HG03103 (cell line): ENCODE measurements around the gene GPN1.
"Not testable (repeated sequence)": the region's sequence is repeated elsewhere in the genome, so short reads cannot be mapped to it uniquely, and the experiment has no call there.

ENCODE experiments used
- ATAC-seq: cut with Tn5 transposase; IDR thresholded peaks from one replicate; pipeline ENCODE4 v1.9.1; 2021; ENCODE audit warnings: low read depth; ENCODE audit not compliant: unreplicated experiment

GPN1 gene

DNA sequence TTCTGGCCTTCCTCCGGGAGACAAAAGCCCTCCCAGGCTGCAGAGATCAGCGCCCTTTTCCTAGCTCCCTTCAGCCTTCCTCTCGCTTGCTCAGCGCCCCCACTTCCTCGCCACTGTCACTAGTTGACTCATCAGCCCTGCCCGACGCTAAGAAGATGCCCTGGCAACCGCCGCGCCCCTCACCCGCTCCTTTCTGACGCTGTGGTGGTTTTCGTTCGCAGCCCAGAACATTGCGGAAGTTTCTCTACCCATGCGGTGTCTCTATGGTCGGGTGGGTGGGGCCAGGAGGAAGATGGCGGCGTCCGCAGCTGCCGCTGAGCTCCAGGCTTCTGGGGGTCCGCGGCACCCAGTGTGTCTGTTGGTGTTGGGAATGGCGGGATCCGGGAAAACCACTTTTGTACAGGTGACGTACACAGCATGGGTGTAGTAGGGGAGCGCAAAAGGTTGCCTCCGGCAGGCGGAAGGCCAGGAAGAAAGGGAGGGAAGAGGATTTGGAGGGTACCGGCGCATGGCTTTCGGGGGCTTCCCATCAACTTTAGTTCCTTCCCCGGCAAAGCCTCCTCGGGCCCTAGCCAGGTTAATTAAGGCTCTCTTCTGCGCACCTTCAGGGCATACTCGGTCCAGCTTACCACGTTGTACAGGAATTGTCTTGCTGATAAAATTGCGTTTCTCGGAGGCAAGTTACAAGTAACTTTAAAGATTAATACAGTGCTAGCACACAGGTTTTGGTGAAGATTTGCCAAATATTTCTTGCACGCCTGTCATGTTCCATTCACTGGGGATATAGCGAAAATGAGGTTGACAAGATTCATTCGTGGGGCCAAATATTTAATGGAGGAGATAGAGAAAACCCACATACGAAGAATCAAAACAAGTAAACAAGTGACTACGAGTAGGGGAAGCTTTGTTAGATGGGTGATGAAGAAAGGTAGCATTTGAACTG is at the start of gene GPN1, which contains the start of gene CCDC121:
Gene GPN1 (plus strand): TSS at position 284 of the 943 bp plus-strand sequence. CDS start 9 bp downstream, at position 293.
Gene CCDC121 (minus strand): TSS at position 246 of the 943 bp plus-strand sequence. CDS start 1,213 bp downstream, outside the sequence.
- peak; percentile 96 for ATAC-seq

DNA sequence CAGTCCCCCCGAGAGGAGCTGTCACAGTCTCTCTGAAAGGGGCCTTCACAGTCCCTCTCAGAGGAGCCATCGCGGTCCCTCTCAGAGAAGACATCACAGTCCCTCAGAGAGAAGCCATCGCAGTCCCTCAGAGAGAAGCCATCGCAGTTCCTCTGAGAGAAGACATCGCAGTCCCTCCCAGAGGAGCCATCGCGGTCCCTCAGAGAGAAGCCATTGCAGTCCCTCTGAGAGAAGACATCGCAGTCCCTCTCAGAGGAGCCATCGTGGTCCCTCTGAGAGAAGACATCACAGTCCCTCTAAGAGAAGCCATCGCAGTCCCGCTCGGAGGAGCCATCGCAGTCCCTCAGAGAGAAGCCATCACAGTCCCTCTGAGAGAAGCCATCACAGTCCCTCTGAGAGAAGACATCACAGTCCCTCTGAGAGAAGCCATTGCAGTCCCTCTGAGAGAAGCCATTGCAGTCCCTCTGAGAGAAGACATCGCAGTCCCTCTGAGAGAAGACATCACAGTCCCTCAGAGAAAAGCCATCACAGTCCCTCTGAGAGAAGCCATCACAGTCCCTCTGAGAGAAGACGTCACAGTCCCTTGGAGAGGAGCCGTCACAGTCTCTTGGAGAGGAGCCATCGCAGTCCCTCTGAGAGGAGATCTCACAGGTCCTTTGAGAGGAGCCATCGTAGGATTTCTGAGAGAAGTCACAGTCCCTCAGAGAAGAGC is 47.3 kb upstream of the GPN1 start:
- no peak for ATAC-seq

GRCh38 chr2:27582129-27582694 is 46.6 kb upstream of the GPN1 start:
- no peak for ATAC-seq

GRCh38 chr2:27582695-27583389 is 46.0 kb upstream of the GPN1 start, which contains the start of gene ZNF512:
TSS of gene ZNF512 (plus strand) at chr2:27583042. CDS start at chr2:27583113, 71 bp downstream.
- peak; percentile 73 for ATAC-seq

GRCh38 chr2:27583390-27583915 is 45.4 kb upstream of the GPN1 start:
- ATAC-seq: no peak

- ATAC-seq: no peak
These were observed 44.3 kb upstream of the GPN1 start for GRCh38 chr2:27584597-27584996.

- ATAC-seq: no peak
These were observed 41.8 kb upstream of the GPN1 start for GRCh38 chr2:27587025-27587424.

- ATAC-seq: no peak
These were observed 40.5 kb upstream of the GPN1 start for GRCh38 chr2:27588308-27588707.

- no peak for ATAC-seq
These were observed 37.1 kb upstream of the GPN1 start for GRCh38 chr2:27591745-27592144.

GRCh38 chr2:27593240-27593639 is 35.6 kb upstream of the GPN1 start:
- no peak for ATAC-seq

- not testable (repeated sequence) for ATAC-seq
These were observed 34.7 kb upstream of the GPN1 start for GRCh38 chr2:27594020-27594703.

DNA sequence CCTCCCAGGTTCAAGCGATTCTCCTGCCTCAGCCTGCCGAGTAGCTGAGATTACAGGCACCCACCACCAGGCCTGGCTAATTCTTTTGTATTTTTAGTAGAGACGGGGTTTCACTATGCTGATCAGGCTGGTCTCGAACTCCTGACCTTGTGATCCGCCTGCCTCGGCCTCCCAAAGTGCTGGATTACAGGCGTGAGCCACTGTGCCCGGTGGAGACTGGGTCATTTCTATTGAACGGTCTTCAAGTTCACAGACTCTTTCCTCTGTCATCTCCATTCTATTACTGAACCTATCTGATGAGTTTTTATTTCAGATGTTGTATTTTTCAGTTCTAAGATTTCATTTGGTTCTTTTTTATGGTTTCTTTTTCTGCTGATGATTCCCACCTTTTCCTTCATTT is 33.4 kb upstream of the GPN1 start:
- ATAC-seq: not testable (repeated sequence)

DNA sequence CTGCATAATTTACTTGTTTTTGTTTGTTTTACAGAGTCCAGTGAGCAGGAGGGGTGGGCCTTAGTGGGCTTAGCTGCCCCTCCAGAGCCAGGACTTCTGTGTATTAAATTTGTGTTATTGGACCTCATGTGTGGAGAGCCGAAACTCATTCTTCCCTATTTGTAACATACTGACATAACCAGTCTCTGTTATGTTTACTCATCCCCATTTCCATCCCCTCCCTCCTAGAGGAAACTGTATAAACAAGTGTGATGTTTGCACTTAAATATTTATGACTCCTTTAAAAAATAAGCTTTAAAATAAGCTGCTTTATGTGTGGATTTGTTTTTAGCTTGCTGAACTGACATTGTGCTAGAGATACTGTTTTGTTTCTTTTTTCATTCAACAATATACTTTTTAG is 32.2 kb upstream of the GPN1 start:
- ATAC-seq: no peak

GRCh38 chr2:27606611-27607010 is 22.2 kb upstream of the GPN1 start:
- ATAC-seq: no peak

GRCh38 chr2:27613985-27614384 is 14.9 kb upstream of the GPN1 start:
- ATAC-seq: no peak

DNA sequence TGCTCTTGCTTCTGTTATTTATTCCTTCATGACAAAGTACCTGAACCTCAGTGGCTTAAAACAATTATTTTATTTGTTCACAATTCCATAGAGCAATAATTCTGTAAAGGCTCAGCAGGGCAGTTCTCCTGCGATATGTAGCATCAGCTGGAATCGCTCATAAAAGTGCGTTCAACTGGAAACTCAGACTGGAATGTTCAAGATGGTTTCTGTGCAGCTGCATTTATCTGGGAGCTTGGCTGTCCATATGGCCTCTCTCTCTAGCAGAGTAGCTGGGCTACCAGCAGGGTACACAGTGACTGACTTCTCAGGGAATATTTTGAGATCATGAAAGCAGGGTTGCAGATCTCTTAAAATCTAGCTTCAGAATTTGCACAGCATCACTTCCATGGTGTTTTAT is 13.5 kb upstream of the GPN1 start:
- ATAC-seq: no peak

DNA sequence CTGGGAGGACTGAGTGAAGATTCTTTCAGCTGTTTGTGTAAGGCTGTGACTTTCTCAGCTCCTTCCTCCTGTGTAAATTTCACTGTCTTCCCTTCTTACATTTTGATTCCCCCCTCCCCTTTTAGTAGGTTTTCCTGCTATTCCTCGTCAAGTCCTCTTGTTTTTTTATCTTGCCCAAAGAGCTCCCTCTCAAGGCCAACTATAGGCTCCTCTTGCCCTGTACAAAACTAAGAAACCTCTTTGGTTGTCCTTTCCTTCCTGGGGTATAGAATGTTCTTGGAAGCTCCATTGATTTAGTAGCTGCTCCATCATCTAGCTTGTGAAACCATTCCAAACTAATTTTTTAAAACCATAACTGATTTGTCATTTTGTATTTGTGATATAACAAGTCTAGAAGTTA is 7.3 kb upstream of the GPN1 start:
- ATAC-seq: no peak

- no peak for ATAC-seq
These were observed 5.9 kb upstream of the GPN1 start for GRCh38 chr2:27622921-27623384.

GRCh38 chr2:27624943-27625342 is 3.9 kb upstream of the GPN1 start:
- no peak for ATAC-seq
